ENCODE data around the gene AVPR2. TPM values are rescaled to one million over a fixed set of nuclear protein-coding genes. Genes with fewer than 3 reads are reported as not detected.
A peak's percentile ranks its signal among the peaks of the same experiment; 100 is the strongest.

AVPR2 gene
- polyA plus RNA-seq, 1 donor from 2014 or later, result not detected

DNA sequence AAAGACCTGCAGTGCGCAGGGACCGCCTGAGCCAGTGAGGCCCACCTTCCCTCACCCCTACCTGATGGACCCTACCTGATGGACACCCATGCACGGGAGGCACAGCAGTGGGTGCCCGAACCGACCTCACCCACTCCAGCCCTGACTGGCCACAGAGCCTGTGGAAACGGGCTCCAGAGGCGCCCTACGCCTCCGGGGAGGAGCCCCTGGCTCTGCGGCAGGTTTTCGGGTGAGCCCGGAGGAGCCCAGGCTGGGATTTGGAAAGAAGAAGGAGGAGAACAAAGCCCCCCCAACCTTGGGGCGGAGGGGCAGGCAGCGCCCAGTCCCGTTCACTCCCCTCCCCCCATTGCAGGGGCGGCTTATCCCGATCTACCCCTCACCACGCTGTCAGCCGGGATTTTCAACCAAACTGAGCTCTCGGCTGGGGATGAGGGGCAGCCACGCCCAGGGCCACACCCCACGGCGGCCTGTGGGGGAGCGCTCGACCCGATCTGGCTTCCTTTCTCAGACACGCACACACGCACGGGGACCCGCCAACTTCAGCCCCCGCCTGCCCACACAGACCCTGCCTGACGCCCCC is 19.2 kb upstream of the AVPR2 start:
- Histone ChIP-seq H3K27ac (ENCODE audit: low read length) (peak overlapping the region; percentile 95), H3K9ac (ENCODE audit: low read length) (peak overlapping the region; percentile 90), H3K9me3 (ENCODE audit: low read length) (no peaks in the 10 kb centered on the region), H3K9me2 (ENCODE audit: insufficient read depth, low read length) (no peaks in the 10 kb centered on the region), H3K4me3 (ENCODE audit: low read length) (peak overlapping the region; percentile 86), H3K4me2 (ENCODE audit: low read length) (peak overlapping the region; percentile 65), H2AFZ (ENCODE audit: low read depth, low read length) (no peak overlapping the region), H3F3A (ENCODE audit: insufficient read depth, low read length, poor library complexity, severe bottlenecking) (no peaks in the 10 kb centered on the region), H3K79me2 (replicated peaks; ENCODE audit: insufficient read depth, low read length) (peaks cover 52% of the 10 kb centered on the region), H3K36me3 (ENCODE audit: insufficient read depth, low read length) (no peaks in the 10 kb centered on the region), H4K20me1 (ENCODE audit: insufficient read depth) (no peaks in the 10 kb centered on the region), H3K27me3 (ENCODE audit: insufficient read depth, low read depth, low read length) (no peaks in the 10 kb centered on the region)
- TF ChIP-seq EP300 (conservative IDR thresholded peaks at IDR 0.05; ENCODE audit: poor library complexity, severe bottlenecking) (no peak), SMC3 (conservative IDR thresholded peaks at IDR 0.05; ENCODE audit: poor library complexity) (no peak), RAD21 (conservative IDR thresholded peaks at IDR 0.05) (no peak), REST (IDR thresholded peaks at IDR 0.05; ENCODE audit: borderline replicate concordance) (no peak), EZH2 (IDR thresholded peaks at IDR 0.05; ENCODE audit: borderline replicate concordance, insufficient read depth, low read length, poor library complexity, severe bottlenecking) (no peak), MXI1 (conservative IDR thresholded peaks at IDR 0.05; ENCODE audit: poor library complexity, severe bottlenecking) (no peak), TAF1 (IDR thresholded peaks at IDR 0.05; ENCODE audit: low read depth) (no peak), POLR2AphosphoS5 (IDR thresholded peaks at IDR 0.05) (no peak)
- TF ChIP-seq, protein P1, sequence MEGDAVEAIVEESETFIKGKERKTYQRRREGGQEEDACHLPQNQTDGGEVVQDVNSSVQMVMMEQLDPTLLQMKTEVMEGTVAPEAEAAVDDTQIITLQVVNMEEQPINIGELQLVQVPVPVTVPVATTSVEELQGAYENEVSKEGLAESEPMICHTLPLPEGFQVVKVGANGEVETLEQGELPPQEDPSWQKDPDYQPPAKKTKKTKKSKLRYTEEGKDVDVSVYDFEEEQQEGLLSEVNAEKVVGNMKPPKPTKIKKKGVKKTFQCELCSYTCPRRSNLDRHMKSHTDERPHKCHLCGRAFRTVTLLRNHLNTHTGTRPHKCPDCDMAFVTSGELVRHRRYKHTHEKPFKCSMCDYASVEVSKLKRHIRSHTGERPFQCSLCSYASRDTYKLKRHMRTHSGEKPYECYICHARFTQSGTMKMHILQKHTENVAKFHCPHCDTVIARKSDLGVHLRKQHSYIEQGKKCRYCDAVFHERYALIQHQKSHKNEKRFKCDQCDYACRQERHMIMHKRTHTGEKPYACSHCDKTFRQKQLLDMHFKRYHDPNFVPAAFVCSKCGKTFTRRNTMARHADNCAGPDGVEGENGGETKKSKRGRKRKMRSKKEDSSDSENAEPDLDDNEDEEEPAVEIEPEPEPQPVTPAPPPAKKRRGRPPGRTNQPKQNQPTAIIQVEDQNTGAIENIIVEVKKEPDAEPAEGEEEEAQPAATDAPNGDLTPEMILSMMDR (IDR thresholded peaks at IDR 0.05; ENCODE audit: poor library complexity, severe bottlenecking), result no peak

DNA sequence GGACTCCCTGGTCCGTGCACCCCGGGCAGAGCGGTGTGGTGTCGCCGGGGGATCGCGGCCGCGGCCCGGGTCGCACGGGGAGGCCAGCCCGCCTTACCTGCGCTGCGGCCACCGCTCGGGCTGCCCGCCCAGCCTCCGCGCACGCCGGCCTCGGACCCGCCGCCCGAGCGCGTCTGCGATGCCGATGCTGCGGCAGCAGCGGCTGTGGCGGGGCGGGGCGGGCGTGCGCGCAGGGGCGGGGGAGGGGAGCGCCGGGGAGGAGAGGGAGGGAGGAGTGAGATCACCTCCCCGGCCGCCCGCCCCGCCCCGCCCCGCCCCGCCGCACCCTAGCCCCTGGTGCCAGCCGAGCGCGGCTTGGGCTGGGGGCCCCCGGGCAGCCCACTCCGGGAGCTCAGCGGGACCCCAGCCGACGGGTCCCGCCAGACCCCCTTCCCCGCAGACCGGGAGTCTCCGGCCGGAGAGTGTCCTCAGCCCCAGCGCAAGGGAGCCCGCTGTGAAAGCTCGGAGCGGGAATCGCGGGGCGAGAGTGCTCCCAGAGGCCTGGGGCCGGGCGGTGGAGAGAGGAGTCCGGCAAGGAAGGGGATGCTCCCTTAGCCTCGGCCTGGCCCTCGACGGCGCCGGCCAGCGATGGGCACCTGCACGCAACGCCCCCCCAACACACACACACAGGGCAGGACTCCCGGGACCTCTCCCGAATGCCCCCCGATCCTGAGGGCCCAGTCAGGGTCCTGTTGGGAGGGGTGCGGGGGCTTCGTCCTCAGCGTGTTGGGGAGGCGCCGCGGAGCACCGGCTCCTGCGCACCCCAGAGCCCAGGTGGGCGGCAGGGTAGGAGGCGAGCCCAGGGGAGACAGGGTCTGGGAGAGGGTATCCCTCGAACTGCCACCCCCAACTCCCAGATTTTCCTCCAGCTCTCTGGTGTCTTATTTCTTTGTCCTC is 18.2 kb upstream of the AVPR2 start, which contains the start of gene L1CAM:
Gene L1CAM (minus strand): TSS at position 206 of the 936 bp plus-strand sequence. CDS start 10,337 bp downstream, outside the sequence.
- H3K36me3 ChIP-seq (ENCODE audit: insufficient read depth, low read length), result no peaks in the 10 kb centered on the region
- no peaks in the 10 kb centered on the region for H3K9me3 ChIP-seq (ENCODE audit: low read length)
- peak within 1 kb of the TSS; percentile 65 for H3K4me2 ChIP-seq (ENCODE audit: low read length)
- peak within 1 kb of the TSS; percentile 95 for H3K27ac ChIP-seq (ENCODE audit: low read length)
- H3K27me3 ChIP-seq (ENCODE audit: insufficient read depth, low read depth, low read length), result no peaks in the 10 kb centered on the region
- no peak within 1 kb of the TSS for H2AFZ ChIP-seq (ENCODE audit: low read depth, low read length)
- H3K9me2 ChIP-seq (ENCODE audit: insufficient read depth, low read length), result no peaks in the 10 kb centered on the region
- H3K9ac ChIP-seq (ENCODE audit: low read length), result peak within 1 kb of the TSS; percentile 90
- H3K79me2 ChIP-seq (replicated peaks; ENCODE audit: insufficient read depth, low read length), result peaks cover 44% of the 10 kb centered on the region
- H4K20me1 ChIP-seq (ENCODE audit: insufficient read depth), result no peaks in the 10 kb centered on the region
- H3F3A ChIP-seq (ENCODE audit: insufficient read depth, low read length, poor library complexity, severe bottlenecking), result no peaks in the 10 kb centered on the region
- peak within 1 kb of the TSS; percentile 86 for H3K4me3 ChIP-seq (ENCODE audit: low read length)
- peak; percentile 79 for TF ChIP-seq POLR2AphosphoS5 (IDR thresholded peaks at IDR 0.05)
- no peak for TF ChIP-seq SMC3 (conservative IDR thresholded peaks at IDR 0.05; ENCODE audit: poor library complexity)
- TF ChIP-seq REST (IDR thresholded peaks at IDR 0.05; ENCODE audit: borderline replicate concordance), result no peak
- TF ChIP-seq, protein P1 (IDR thresholded peaks at IDR 0.05; ENCODE audit: poor library complexity, severe bottlenecking), result no peak
- TF ChIP-seq TAF1 (IDR thresholded peaks at IDR 0.05; ENCODE audit: low read depth), result no peak
- TF ChIP-seq RAD21 (conservative IDR thresholded peaks at IDR 0.05), result no peak
- TF ChIP-seq EZH2 (IDR thresholded peaks at IDR 0.05; ENCODE audit: borderline replicate concordance, insufficient read depth, low read length, poor library complexity, severe bottlenecking), result no peak

Measured in neural cell (in vitro differentiated cells).